GM12865 (cell line): ENCODE measurements around the gene FAM168B.
A peak's percentile ranks its signal among the peaks of the same experiment; 100 is the strongest.

Experiments
- DNase-seq: peaks from one replicate; pipeline ENCODE4 v3.0.0; 2010; ENCODE audit warnings: low read depth
- H3K4me3 ChIP-seq: 2 replicates; pipeline ENCODE4 v1.5.1; 2011; ENCODE audit warnings: mild to moderate bottlenecking, low read depth, low read length, control low read depth
- CTCF ChIP-seq: IDR thresholded peaks from 2 replicates; pipeline ENCODE4 v1.5.1; 2011; ENCODE audit warnings: low read length, control low read depth, low read depth, inconsistent platforms; ENCODE audit not compliant: insufficient read depth; ENCODE audit errors: missing control alignments

The FAM168B gene

GRCh38 chr2:131093006-131093695 is at the start of gene FAM168B:
Gene FAM168B (minus strand): TSS chr2:131093460. CDS start chr2:131082646, 10,814 bp downstream.
- DNase-seq = peak; percentile 94
- no peak for TF ChIP-seq CTCF
- peak within 1 kb of the TSS; percentile 94 for H3K4me3 ChIP-seq

GRCh38 chr2:131142849-131143248 is 49.6 kb upstream of the FAM168B start:
- DNase-seq = no peak
- no peak overlapping the region for H3K4me3 ChIP-seq
- TF ChIP-seq CTCF = no peak

GRCh38 chr2:131140581-131140980 is 47.3 kb upstream of the FAM168B start:
- H3K4me3 ChIP-seq = no peak overlapping the region
- no peak for TF ChIP-seq CTCF

GRCh38 chr2:131132729-131133128 is 39.5 kb upstream of the FAM168B start:
- TF ChIP-seq CTCF = no peak
- no peak overlapping the region for H3K4me3 ChIP-seq
- no peak for DNase-seq

More at GRCh38 chr2:131140581-131140980, 47.3 kb upstream of the FAM168B start:
- DNase-seq = no peak

- TF ChIP-seq CTCF = no peak
- DNase-seq = no peak
Measured at GRCh38 chr2:131130298-131130596, 37.0 kb upstream of the FAM168B start.

GRCh38 chr2:131127981-131128380 is 34.7 kb upstream of the FAM168B start:
- DNase-seq = no peak
- H3K4me3 ChIP-seq = no peak overlapping the region
- TF ChIP-seq CTCF = no peak

More at GRCh38 chr2:131130298-131130596, 37.0 kb upstream of the FAM168B start:
- H3K4me3 ChIP-seq = no peak overlapping the region

- DNase-seq = no peak
- TF ChIP-seq CTCF = no peak
Measured at GRCh38 chr2:131127076-131127475, 33.8 kb upstream of the FAM168B start.

More at GRCh38 chr2:131127076-131127475, 33.8 kb upstream of the FAM168B start:
- no peak overlapping the region for H3K4me3 ChIP-seq
